ENCODE results near the gene ASPN. TPM values are rescaled to one million over a fixed set of nuclear protein-coding genes. Genes with fewer than 3 reads are reported as not detected.

Gene ASPN
- total and polyA plus RNA-seq, 2 donors (not counting 3 experiments of a cell fraction or from before 2014, with no cell fraction given) = not detected

DNA sequence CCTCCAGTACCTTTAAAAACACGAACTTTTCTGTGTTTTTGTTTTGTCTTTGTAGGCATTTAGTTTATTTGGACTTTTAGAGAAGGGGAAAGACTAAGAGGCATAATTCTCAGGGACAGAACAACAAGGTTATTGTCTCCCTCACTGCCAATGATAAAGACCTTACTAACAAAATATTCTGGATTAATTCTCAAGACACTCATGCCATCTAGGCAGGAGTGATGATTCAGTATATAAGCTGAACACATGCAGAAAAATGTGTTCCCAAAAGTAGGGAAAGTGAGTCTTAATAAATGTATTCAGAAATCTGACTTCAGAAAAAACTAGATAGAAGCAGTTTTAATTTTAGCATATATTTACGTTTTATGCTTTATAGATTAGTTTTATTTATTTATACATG, 17.4 kb upstream of the ASPN start:
- H3K36me3 ChIP-seq (ENCODE audit: control insufficient read depth in 2 of 2, extremely low read depth in 1 of 2, insufficient read depth in 2 of 2, low read length in 2 of 2) = no peaks in the 10 kb centered on the region
- no TSS peak for BruUV-seq (replicated peaks)
- H3K9ac ChIP-seq (replicated peaks; ENCODE audit: extremely low read depth, insufficient read depth, low read length) = no peak overlapping the region
- H3K9me3 ChIP-seq (replicated peaks; ENCODE audit: control insufficient read depth, insufficient read depth, low read length) = no peaks in the 10 kb centered on the region
- no peak for DNase-seq (ENCODE audit: low read depth, low spot score)
- H4K20me1 ChIP-seq (replicated peaks; ENCODE audit: control insufficient read depth, extremely low read depth, insufficient read depth, low read length) = no peaks in the 10 kb centered on the region
- H3K27ac ChIP-seq (ENCODE audit: insufficient read depth, low read depth, low read length) = no peak overlapping the region
- no peaks in the 10 kb centered on the region for H3K79me2 ChIP-seq (ENCODE audit: control insufficient read depth, insufficient read depth, low read length)
- no peak overlapping the region for H2AFZ ChIP-seq (ENCODE audit: low read depth, low read length)
- TF ChIP-seq, protein P1, sequence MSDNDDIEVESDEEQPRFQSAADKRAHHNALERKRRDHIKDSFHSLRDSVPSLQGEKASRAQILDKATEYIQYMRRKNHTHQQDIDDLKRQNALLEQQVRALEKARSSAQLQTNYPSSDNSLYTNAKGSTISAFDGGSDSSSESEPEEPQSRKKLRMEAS (IDR thresholded peaks at IDR 0.05; ENCODE audit: insufficient read depth, insufficient read length) = no peak
- TF ChIP-seq POLR2A (IDR thresholded peaks at IDR 0.05; ENCODE audit: low read depth, low read length) (no peak), EZH2 (IDR thresholded peaks at IDR 0.05; ENCODE audit: borderline replicate concordance, low read depth, low read length, severe bottlenecking) (no peak), FOS (IDR thresholded peaks at IDR 0.05; ENCODE audit: borderline replicate concordance, insufficient read depth, low read length) (no peak)
- dilution Hi-C loops (cut with MboI; ENCODE audit: extremely low pct_ligation_motif_present, low sequenced_read_pairs) (no loop called here), intact Hi-C loops (cut with micrococcal nuclease) (loop anchor here (2.0 kb wide), 1 partner anchor 285 kb away; no protein-coding TSS in a partner anchor)
- no peak overlapping the region for H3K4me2 ChIP-seq (ENCODE audit: insufficient read depth, low read length)
- no peaks in the 10 kb centered on the region for H3K4me1 ChIP-seq (ENCODE audit: control insufficient read depth, extremely low read depth, insufficient read depth, low read length)
- no peak for FAIRE-seq
- ChIA-PET CTCF (interaction anchor here (1.8 kb wide), 1 partner anchor 13 kb away, joined by 8 read pairs; no protein-coding TSS in a partner anchor), POLR2A (no interaction called here)
- no peaks in the 10 kb centered on the region for H3K27me3 ChIP-seq (ENCODE audit: control insufficient read depth in 2 of 2, insufficient read depth in 2 of 2, low read length in 2 of 2)
- H3K9me1 ChIP-seq (replicated peaks; ENCODE audit: control insufficient read depth, extremely low read depth, insufficient read depth, low read length) = no peaks in the 10 kb centered on the region
- H3K4me3 ChIP-seq (replicated peaks in 1 of 3; ENCODE audit: insufficient read depth in 1 of 3, low read depth in 1 of 3, low read length in 3 of 3) = no peak overlapping the region

DNA sequence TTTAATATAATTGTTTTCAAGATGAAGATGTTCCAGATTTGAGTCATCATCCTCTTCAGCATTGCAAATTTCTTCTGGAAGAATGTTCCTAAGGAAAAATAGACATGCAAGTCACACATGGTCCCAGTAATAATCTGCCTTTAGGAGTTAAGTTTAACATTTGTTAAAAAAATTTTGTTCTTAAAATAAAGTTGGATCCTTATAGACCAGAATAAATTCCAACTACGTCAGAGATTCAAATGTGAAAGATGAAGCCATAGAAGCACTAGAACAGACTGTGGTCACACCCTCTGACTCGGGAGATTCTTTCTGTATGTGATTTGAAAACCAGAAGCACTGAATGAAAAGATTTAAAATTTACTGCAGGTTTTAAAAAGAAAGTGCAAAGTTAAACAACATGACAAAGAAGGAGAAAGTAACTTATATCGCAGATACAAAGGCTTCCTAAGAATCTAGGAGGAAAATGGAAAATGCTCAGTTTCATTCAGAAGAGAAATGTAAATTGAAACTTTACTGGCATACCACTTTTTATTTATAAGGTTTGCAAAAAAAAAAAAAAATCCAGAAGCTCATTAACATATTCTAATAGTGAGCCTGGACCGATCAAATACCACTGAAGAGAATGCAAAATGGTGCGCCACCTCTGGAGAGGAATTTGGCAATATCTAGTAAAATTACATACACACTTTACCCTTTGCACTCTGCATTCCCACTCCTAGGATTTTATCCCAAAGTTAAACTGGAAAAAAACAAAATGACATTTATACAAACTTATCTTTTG, 14.3 kb upstream of the ASPN start:
- Histone ChIP-seq H3K9ac (replicated peaks; ENCODE audit: extremely low read depth, insufficient read depth, low read length) (no peak overlapping the region), H3K27me3 (ENCODE audit: control insufficient read depth in 2 of 2, insufficient read depth in 2 of 2, low read length in 2 of 2) (no peaks in the 10 kb centered on the region), H3K36me3 (ENCODE audit: control insufficient read depth in 2 of 2, extremely low read depth in 1 of 2, insufficient read depth in 2 of 2, low read length in 2 of 2) (no peaks in the 10 kb centered on the region), H3K4me1 (ENCODE audit: control insufficient read depth, extremely low read depth, insufficient read depth, low read length) (no peaks in the 10 kb centered on the region), H3K4me2 (ENCODE audit: insufficient read depth, low read length) (no peak overlapping the region), H3K79me2 (ENCODE audit: control insufficient read depth, insufficient read depth, low read length) (no peaks in the 10 kb centered on the region), H3K9me1 (replicated peaks; ENCODE audit: control insufficient read depth, extremely low read depth, insufficient read depth, low read length) (no peaks in the 10 kb centered on the region), H3K27ac (ENCODE audit: insufficient read depth, low read depth, low read length) (no peak overlapping the region), H3K9me3 (replicated peaks; ENCODE audit: control insufficient read depth, insufficient read depth, low read length) (no peaks in the 10 kb centered on the region), H4K20me1 (replicated peaks; ENCODE audit: control insufficient read depth, extremely low read depth, insufficient read depth, low read length) (no peaks in the 10 kb centered on the region), H3K4me3 (replicated peaks in 1 of 3; ENCODE audit: insufficient read depth in 1 of 3, low read depth in 1 of 3, low read length in 3 of 3) (no peak overlapping the region), H2AFZ (ENCODE audit: low read depth, low read length) (no peak overlapping the region)
- dilution Hi-C loops (cut with MboI; ENCODE audit: extremely low pct_ligation_motif_present, low sequenced_read_pairs) = no loop called here
- ChIA-PET POLR2A (interaction anchor here (0.6 kb wide), 1 partner anchor 33 kb away, joined by 4 read pairs; no protein-coding TSS in a partner anchor), CTCF (interaction anchor here (1.2 kb wide), 1 partner anchor 168 kb away, joined by 3 read pairs; no protein-coding TSS in a partner anchor)
- TF ChIP-seq FOS (IDR thresholded peaks at IDR 0.05; ENCODE audit: borderline replicate concordance, insufficient read depth, low read length) (no peak), POLR2A (IDR thresholded peaks at IDR 0.05; ENCODE audit: low read depth, low read length) (no peak), JUN (IDR thresholded peaks at IDR 0.05; ENCODE audit: borderline replicate concordance, insufficient read depth, insufficient read length, low read depth) (no peak), GATA2 (IDR thresholded peaks at IDR 0.05; ENCODE audit: insufficient read depth, insufficient read length, low read depth, low read length) (no peak), MYC (IDR thresholded peaks at IDR 0.05; ENCODE audit: low read depth, low read length) (no peak), EZH2 (IDR thresholded peaks at IDR 0.05; ENCODE audit: borderline replicate concordance, low read depth, low read length, severe bottlenecking) (no peak), POLR2AphosphoS5 (IDR thresholded peaks at IDR 0.05; ENCODE audit: insufficient read depth, low read depth, low read length) (no peak)
- TF ChIP-seq, protein P1 (IDR thresholded peaks at IDR 0.05; ENCODE audit: insufficient read depth, insufficient read length) = no peak
- TF ChIP-seq, protein P2, sequence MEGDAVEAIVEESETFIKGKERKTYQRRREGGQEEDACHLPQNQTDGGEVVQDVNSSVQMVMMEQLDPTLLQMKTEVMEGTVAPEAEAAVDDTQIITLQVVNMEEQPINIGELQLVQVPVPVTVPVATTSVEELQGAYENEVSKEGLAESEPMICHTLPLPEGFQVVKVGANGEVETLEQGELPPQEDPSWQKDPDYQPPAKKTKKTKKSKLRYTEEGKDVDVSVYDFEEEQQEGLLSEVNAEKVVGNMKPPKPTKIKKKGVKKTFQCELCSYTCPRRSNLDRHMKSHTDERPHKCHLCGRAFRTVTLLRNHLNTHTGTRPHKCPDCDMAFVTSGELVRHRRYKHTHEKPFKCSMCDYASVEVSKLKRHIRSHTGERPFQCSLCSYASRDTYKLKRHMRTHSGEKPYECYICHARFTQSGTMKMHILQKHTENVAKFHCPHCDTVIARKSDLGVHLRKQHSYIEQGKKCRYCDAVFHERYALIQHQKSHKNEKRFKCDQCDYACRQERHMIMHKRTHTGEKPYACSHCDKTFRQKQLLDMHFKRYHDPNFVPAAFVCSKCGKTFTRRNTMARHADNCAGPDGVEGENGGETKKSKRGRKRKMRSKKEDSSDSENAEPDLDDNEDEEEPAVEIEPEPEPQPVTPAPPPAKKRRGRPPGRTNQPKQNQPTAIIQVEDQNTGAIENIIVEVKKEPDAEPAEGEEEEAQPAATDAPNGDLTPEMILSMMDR (IDR thresholded peaks at IDR 0.05; ENCODE audit: extremely low read depth in 1 of 2, insufficient read depth in 1 of 2, low read depth in 1 of 2, low read length in 2 of 2) = no peak
- no peak for FAIRE-seq
- no peak for DNase-seq (ENCODE audit: low read depth, low spot score)
- intact Hi-C loops (cut with micrococcal nuclease) = no loop called here
- BruUV-seq (replicated peaks) = no TSS peak

Data from endothelial cell of umbilical vein (primary cell).